ENCODE results near the gene RYR3. TPM values are rescaled to one million over a fixed set of nuclear protein-coding genes. Genes with fewer than 3 reads are reported as not detected.

Gene RYR3
- total and polyA plus RNA-seq, 10 of the 15 experiments (the other 5 are each of a cell fraction or from before 2014, with no cell fraction given) = under 0.01 to 0.44 (median 0.16) TPM; not detected in 5

- Histone ChIP-seq H3K36me3 (ENCODE audit: control insufficient read depth in 2 of 2, insufficient read depth in 2 of 2, low read length in 1 of 2) (no peaks in the 10 kb centered on the region), H3K9ac (ENCODE audit: control insufficient read depth, insufficient read depth, low read length) (no peak overlapping the region), H3K4me1 (ENCODE audit: control insufficient read depth, insufficient read depth, low read length) (no peaks in the 10 kb centered on the region), H4K20me1 (ENCODE audit: control insufficient read depth, insufficient read depth) (no peaks in the 10 kb centered on the region), H3K27me3 (replicated peaks in 1 of 2; ENCODE audit: control insufficient read depth in 2 of 2, insufficient read depth in 2 of 2, low read length in 1 of 2) (peaks cover 0 to 2% of the 10 kb centered on the region in 2 experiments; a peak in 1 of 4 replicates), H2AFZ (ENCODE audit: control insufficient read depth, low read depth, low read length) (no peak overlapping the region), H3K4me3 (no peak overlapping the region), H3K27ac (ENCODE audit: control insufficient read depth, insufficient read depth) (no peak overlapping the region), H3K79me2 (ENCODE audit: control insufficient read depth, insufficient read depth, low read length) (no peaks in the 10 kb centered on the region), H3K9me3 (replicated peaks; ENCODE audit: control insufficient read depth, insufficient read depth, low read length) (no peaks in the 10 kb centered on the region), H3K4me2 (ENCODE audit: control insufficient read depth, insufficient read depth) (no peak overlapping the region)
- DNase-seq (ENCODE audit: low read depth, low spot score) = no peak
- in situ Hi-C loops (cut with MboI) = no loop called here
- CTCF ChIA-PET = interaction anchor here (0.6 kb wide), 1 partner anchor 614 kb away, joined by 4 read pairs; no protein-coding TSS in a partner anchor
- POLR2A ChIA-PET = no interaction called here
- RAD21 ChIA-PET (ENCODE audit: unreplicated experiment) = no interaction called here
- intact Hi-C loops (cut with micrococcal nuclease; ENCODE audit: unreplicated experiment) = no loop called here
- no peak for ATAC-seq
- BruUV-seq (replicated peaks) = no TSS peak
- no peak for FAIRE-seq
- no peak for TF ChIP-seq CBX3 (IDR thresholded peaks at IDR 0.05; ENCODE audit: borderline replicate concordance, low read depth)
- no peak for TF ChIP-seq POLR2AphosphoS2 (IDR thresholded peaks at IDR 0.05; ENCODE audit: low read depth, low read length)
- no peak for TF ChIP-seq TBL1XR1 (IDR thresholded peaks at IDR 0.05; ENCODE audit: low read depth, low read length)
- no peak for TF ChIP-seq ZSCAN29 (IDR thresholded peaks at IDR 0.05)
- TF ChIP-seq PAX5 (IDR thresholded peaks at IDR 0.05; ENCODE audit: borderline replicate concordance, low read depth, low read length) = no peak
- TF ChIP-seq HSF1 (IDR thresholded peaks at IDR 0.05; ENCODE audit: low read depth, low read length) = no peak
- no peak for TF ChIP-seq ZZZ3 (IDR thresholded peaks at IDR 0.05; ENCODE audit: control insufficient read depth, insufficient read length, low read depth)
- TF ChIP-seq CHD2 (IDR thresholded peaks at IDR 0.05; ENCODE audit: borderline replicate concordance, low read depth, low read length) = no peak
- TF ChIP-seq BCL11A (IDR thresholded peaks at IDR 0.05; ENCODE audit: low read depth, low read length) = no peak
- no peak for TF ChIP-seq YBX1 (IDR thresholded peaks at IDR 0.05)
- TF ChIP-seq ELK1 (IDR thresholded peaks at IDR 0.05; ENCODE audit: low read depth, low read length) = no peak
- TF ChIP-seq SIN3A (IDR thresholded peaks at IDR 0.05; ENCODE audit: low read depth, low read length) = no peak
- TF ChIP-seq ESRRA (IDR thresholded peaks at IDR 0.05; ENCODE audit: low read length) = no peak
- TF ChIP-seq CBFB (IDR thresholded peaks at IDR 0.05; ENCODE audit: low read depth) = no peak
- no peak for TF ChIP-seq CREB1 (IDR thresholded peaks at IDR 0.05; ENCODE audit: low read depth)
- TF ChIP-seq SIX5 (IDR thresholded peaks at IDR 0.05; ENCODE audit: low read depth, low read length, severe bottlenecking) = no peak
- no peak for TF ChIP-seq EGR1 (IDR thresholded peaks at IDR 0.05; ENCODE audit: borderline replicate concordance in 1 of 2, low read depth in 2 of 2, low read length in 2 of 2)
- TF ChIP-seq HDAC6 (IDR thresholded peaks at IDR 0.05; ENCODE audit: unreplicated experiment) = no peak
- no peak for TF ChIP-seq CHD4 (IDR thresholded peaks at IDR 0.05)
- SMC1A ChIA-PET (ENCODE audit: uncharacterized antibody, unreplicated experiment) = no interaction called here
- 17% methylated on average over 3 of the region's 3 CpGs for WGBS (ENCODE audit: insufficient coverage, insufficient replicate concordance, low lambda C conversion rate, missing lambda C conversion rate)
Observed at GRCh38 chr15:33438396-33438795, 127.6 kb downstream of the RYR3 start.
